NCI-H2107 (cell line): ENCODE results near the gene SLC25A22.

Experiments used
- DNase-seq: peaks from one replicate; lab custom pipeline; 2025; lab: John Stamatoyannopoulos, UW

Gene SLC25A22

GRCh38 chr11:788953-789940, 8.8 kb downstream of the SLC25A22 start:
- DNase-seq: no peak

- no peak for DNase-seq
Measured at GRCh38 chr11:788009-788640, 10.0 kb downstream of the SLC25A22 start.

GRCh38 chr11:787084-787675, 10.9 kb downstream of the SLC25A22 start:
- DNase-seq: no peak

- no peak for DNase-seq
Measured at GRCh38 chr11:786235-787083, 11.6 kb downstream of the SLC25A22 start.

GRCh38 chr11:783581-784015, 14.5 kb downstream of the SLC25A22 start:
- DNase-seq: peak; percentile 53

- DNase-seq: no peak
Measured at GRCh38 chr11:782264-783174, 15.6 kb downstream of the SLC25A22 start.

- no peak for DNase-seq
Measured at GRCh38 chr11:779955-780532, 18.0 kb downstream of the SLC25A22 start.

GRCh38 chr11:778976-779954, 18.8 kb downstream of the SLC25A22 start:
- no peak for DNase-seq

- DNase-seq: peak; percentile 65
Measured at GRCh38 chr11:777288-778255, 20.5 kb downstream of the SLC25A22 start, which contains the start of gene GATD1. GATD1 (minus strand) TSS chr11:777487; CDS start chr11:777462, 25 bp downstream.

GRCh38 chr11:776561-777287, 21.4 kb downstream of the SLC25A22 start:
- no peak for DNase-seq

- no peak for DNase-seq
Measured at GRCh38 chr11:776263-776560, 21.9 kb downstream of the SLC25A22 start.

- DNase-seq: no peak
Measured at GRCh38 chr11:774873-775592, 23.0 kb downstream of the SLC25A22 start.

GRCh38 chr11:773830-774229, 24.3 kb downstream of the SLC25A22 start:
- DNase-seq: no peak

- no peak for DNase-seq
Measured at GRCh38 chr11:773425-773824, 24.7 kb downstream of the SLC25A22 start.

- no peak for DNase-seq
Measured at GRCh38 chr11:772429-773390, 25.4 kb downstream of the SLC25A22 start.
